Measurements from ENCODE around the gene ADPRHL1.

The ADPRHL1 gene

DNA sequence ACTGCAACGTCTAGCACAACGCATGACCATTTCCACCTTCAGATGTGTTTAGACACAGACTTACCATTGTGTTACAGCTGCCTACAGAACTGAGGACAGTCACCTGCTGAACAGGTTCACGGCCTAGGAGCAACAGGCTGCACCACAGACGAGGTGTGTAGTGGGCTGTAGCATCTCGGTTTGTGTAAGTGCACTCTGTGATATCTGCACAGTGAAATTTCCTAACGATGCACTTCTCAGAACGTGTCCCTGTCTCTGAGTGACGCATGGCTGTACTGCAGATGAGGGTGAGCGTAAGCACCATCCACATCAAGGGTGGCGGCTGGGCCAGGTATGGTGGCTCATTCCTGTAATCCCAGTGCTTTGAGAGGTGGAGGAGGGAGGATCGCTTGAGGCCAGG lies 22.0 kb upstream of the ADPRHL1 start:
- TF ChIP-seq, protein P1, sequence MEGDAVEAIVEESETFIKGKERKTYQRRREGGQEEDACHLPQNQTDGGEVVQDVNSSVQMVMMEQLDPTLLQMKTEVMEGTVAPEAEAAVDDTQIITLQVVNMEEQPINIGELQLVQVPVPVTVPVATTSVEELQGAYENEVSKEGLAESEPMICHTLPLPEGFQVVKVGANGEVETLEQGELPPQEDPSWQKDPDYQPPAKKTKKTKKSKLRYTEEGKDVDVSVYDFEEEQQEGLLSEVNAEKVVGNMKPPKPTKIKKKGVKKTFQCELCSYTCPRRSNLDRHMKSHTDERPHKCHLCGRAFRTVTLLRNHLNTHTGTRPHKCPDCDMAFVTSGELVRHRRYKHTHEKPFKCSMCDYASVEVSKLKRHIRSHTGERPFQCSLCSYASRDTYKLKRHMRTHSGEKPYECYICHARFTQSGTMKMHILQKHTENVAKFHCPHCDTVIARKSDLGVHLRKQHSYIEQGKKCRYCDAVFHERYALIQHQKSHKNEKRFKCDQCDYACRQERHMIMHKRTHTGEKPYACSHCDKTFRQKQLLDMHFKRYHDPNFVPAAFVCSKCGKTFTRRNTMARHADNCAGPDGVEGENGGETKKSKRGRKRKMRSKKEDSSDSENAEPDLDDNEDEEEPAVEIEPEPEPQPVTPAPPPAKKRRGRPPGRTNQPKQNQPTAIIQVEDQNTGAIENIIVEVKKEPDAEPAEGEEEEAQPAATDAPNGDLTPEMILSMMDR (IDR thresholded peaks at IDR 0.05) = no peak

DNA sequence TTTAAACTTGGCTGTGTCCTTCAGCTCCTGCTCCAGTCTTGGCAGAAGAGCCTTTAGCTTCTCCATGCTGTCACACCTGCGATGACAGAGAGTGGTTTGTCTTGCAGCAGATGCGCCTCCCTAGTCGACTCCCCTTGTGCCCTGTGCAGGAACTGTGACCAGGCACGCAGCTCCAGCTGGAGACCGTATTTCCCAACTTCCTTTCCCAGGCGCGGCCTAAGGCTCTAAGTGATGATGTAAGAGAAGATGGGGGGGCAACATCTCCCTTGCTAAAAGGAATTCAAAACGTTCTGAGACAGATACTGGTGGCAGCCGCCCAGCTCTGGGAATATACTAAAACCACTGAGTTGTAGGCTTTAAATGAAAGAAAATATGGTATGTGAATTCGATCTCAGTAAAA lies 20.9 kb upstream of the ADPRHL1 start:
- TF ChIP-seq, protein P1 (IDR thresholded peaks at IDR 0.05) = no peak

DNA sequence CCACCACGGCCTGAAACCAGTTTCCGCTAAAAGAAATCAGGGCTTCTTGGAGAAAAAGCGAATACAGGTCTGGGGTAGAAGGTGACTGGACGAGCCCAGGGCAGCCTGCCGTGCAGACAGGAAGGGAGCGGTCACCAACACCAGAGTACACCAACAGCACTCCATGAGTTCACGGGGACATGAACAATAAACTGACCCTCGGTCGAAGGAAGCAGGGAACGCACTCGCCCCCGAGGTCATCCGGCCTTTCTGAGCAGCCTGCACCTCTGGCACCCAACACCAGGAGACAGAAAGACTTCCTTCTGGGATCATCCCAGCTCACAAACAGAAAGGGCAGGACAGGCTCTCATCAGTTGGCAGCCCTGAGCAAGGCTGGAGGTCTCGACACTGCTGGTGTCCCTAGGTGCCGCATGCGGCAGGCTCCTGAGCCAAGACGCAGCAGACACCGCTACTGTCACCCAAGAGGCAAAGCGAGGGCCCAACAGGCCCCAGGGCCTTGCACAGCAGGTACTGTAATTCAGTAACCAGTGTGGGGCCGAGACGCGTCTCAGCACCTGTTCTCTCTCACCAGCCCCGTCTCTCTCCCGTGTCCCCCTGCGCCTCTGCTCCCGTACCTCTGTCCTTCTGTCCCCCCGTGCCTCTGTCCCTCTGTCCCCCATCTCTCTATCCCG lies 19.2 kb upstream of the ADPRHL1 start:
- TF ChIP-seq, protein P1 (IDR thresholded peaks at IDR 0.05) = no peak

DNA sequence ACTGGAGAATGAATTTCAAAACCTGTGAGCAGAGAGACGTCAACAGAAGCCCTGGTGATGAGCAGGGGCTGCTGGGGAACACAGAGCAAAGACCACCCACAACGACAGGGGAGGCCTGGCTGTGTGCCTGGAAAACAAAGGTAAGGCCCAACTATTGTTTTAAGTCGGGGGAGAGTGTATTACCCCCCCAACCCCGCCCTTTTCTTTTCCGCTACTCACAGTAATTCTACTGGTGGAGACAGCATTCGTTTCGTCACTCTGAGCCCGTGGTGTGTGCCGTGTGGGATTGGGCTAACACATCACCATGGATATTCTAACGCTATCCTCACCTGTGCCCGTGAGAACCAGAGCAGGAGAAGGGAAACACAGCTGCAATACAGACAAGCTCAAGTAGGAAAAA lies 18.6 kb upstream of the ADPRHL1 start:
- TF ChIP-seq, protein P1 (IDR thresholded peaks at IDR 0.05) = no peak

DNA sequence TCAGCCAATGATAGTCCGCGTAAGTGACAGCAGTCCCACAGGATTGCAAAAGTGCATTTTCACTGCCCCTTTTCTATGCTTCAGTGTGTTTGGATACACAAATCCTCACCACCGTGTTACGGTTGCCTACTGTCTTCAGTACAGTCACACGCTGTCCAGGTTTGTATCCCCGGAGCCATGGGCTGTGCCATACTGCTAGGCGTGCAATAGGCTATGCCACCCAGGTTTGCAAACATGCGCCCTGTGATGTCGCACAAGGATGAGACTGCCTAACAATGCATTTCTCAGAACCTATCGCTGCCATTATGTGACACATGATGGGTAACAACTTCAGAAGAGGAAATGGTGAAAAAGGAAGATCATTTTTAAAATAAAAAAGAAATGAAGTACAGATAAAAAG lies 16.8 kb upstream of the ADPRHL1 start:
- TF ChIP-seq, protein P1 (IDR thresholded peaks at IDR 0.05) = no peak

DNA sequence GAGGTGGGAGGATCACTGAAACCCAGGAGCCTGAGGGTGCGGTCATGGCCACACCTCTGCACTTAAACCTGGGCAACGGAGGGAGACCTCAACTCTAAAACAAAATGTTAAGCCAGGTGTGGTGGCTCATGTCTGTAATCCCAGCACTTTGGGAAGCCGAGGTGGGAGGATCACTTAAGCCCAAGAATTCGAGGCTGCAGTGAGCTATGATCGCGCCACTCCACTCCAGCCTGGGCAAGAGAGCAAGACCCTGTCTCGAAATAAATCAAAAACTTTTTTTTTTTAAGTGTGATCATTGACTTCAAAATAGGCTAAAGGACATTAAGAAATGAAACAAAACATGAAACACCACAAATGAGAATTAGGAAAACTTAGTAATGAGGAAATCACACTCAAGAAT lies 16.3 kb upstream of the ADPRHL1 start:
- TF ChIP-seq, protein P1 (IDR thresholded peaks at IDR 0.05) = no peak

DNA sequence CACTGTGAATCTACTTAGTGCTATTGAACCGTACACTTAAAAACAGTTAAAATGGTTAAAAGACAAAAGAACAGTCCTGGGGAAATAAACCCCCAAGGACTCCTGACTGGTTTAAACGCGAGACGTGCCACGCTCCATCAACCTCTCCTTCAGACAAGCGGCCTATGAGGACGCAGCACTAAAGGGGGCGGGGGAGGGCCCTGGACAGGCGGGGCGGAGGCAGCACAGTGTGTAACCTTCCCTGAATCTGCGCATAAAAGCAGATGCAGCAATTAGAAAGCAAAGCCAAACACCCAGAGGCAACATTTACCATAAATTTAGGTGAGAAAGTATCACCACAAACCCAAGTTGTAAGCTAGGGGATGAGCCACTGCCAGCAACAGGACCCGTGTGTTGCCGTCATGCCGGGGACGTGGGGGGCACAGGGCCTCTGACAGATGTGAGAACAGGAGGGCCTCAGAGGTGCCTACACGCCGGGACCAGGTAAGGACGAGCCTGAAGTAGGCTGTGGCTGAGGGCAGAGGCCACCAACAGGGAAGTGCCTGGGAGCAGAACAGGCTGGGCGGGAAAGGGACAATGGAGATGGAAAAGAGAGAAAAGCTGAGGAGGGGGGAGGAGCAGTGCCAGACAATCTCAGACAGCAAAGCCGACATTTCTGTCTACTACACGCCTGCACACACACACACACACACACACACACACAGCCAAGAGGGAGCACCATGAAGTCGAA lies 15.3 kb upstream of the ADPRHL1 start:
- TF ChIP-seq, protein P1 (IDR thresholded peaks at IDR 0.05) = no peak
